Kidney tubule cell (primary cell): Measurements from ENCODE around the gene C2CD2.
A peak's percentile ranks its signal among the peaks of the same experiment; 100 is the strongest.

Source experiments
- DNase-seq: peaks from one replicate; pipeline ENCODE4 v3.0.0-alpha.2; 2018; ENCODE audit warnings: low spot score

C2CD2 gene

DNA sequence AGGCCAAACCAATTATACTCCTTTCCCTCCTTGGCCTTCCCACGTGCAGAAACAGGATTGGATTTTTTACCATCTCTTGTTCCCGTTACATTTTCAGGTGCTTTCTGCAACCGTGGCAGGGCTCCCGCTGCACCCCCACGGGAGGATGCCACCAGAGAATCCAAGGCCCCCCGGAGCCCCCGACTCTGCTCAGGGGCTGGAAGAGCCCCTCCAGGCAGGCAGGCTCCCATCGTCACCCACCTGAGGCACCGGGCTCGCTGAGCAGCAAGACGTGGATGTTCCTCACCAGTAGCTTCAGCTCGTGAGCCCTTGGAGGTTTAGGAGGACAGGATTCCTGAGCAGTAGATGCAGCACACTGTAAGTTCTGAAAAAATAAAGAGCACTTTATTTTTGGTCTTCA is 39.5 kb downstream of the C2CD2 start:
- DNase-seq: no peak

GRCh38 chr21:41913230-41913629 is 40.6 kb downstream of the C2CD2 start:
- DNase-seq: no peak

DNA sequence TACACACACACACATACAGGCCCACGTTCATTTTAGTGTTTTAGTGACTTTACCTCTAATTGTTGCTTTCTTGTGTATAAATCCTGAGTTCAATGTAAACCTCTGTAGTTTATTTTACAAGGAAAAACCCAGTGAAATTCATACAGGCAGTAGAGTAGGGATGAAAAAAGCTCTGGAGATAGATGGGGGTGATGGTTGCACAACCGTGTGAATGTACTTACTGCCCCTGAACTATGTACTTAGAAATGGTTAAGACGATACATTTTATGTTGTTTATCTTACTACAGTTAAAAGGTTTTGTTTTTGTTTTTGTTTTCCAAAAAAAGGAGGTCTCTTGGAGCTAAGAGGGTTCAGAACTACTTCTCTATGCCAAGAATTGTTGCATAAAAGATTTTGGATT is 45.0 kb downstream of the C2CD2 start:
- DNase-seq: no peak

DNA sequence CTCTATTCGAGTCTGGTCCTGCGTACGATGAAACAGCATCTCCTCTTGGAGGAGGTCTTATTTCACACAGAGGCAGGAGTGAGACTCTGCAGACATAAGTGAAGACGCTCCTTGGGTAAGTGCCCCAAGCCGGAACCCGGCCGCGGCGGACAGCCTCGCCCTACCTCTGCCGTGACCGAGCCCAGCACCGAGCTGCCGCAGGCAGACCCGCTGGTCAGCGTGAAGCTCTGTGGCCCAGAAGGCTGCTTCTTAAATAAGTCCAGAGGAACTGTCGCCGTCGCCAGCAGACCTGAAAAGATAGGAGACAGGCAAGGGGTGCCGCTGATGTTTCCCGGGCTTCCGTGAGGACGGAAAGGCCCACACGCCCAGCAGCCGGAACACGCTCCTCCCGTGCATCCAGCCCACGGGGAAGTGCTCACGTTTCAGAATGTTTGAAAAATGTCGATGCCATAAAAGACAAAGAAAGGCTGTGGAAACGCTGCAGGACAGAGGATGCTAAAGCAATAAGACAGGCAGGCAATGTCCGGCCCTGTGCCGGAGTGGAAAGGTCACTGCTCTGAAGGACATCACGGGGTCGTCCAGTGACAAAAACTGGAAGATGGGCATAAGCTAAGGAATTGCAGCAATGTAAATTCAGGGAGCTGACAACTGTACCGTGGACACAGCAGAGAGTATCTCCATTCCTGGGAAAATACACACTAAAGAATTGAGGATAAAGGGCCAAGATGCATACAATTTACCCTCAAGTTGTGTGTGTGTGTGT is 46.1 kb downstream of the C2CD2 start:
- DNase-seq: no peak

- no peak for DNase-seq
These were observed 47.0 kb downstream of the C2CD2 start for GRCh38 chr21:41906770-41907169.

DNA sequence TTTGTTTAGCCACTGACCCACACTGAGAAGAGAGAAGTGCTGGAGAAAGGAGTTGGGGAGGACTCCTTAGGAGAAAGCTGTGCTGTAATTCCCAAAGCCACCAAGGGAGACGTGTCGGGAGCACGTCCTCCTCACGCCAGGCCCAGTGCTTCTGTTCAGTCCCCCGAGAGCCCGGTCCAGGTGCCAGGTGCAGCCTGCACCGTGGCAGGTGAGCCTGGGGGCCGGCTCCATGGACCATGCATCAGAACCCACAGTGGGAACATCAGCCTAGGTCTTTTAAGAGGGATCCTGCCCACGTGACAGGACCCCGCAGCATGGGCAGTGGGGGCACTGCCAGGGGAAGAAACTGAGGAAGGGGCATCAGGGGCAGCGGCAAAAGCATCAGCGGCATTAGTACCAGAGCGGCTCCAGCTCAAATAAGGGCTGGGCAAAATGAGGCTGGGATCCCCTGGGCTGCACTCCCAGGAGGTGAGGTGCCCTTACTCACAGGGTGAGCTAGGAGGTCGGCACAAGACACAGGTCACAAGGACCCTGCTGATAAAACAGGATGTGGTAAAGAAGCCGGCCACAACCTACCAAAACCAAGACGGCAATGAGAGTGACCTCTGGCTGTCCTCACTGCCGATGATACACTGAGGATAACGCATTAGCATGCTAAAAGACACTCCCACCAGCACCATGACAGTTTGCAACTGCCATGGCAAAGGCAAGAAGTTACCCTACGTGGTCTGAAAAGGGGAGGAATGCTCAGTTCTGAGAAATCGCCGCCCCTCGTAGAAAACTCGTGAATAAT is 50.1 kb downstream of the C2CD2 start:
- DNase-seq: no peak

DNA sequence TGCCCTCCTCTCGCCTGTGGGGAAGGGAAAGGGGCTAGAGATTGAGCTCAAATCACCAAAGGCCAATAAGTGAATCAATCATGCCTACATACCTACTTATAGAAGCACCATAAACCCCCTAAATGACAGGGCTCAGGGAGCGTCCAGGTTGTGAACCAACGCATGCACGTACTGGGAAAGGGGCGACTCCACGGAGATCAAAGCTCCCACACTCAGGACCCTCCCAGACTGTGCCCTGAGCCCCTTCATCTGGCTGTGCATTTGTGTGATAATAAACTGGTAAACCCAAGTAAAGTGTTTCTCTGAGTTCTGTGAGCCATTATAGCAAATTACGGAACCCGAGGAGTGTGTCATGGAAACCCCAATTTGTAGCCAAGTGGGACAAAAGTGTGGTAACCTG is 50.9 kb downstream of the C2CD2 start:
- no peak for DNase-seq

DNA sequence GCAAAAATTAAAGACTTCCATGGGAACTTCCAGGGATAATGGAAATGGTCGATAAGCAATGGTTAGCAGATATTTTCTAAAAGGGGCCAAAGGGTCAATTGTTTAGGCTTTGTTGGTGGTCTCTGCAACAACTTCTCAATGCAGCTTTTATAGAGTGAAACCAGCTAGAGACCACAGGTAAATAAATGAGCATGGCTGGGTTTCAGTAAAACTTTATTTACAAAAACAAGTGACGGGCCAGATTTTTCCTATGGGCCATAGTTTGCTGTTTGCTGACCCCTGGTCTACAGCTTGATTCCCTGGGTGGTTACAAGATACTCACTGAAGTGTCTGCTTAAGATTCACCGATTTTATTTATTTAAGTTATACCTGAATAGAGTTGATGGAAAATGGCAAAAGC is 52.0 kb downstream of the C2CD2 start:
- DNase-seq: no peak

GRCh38 chr21:41901099-41901498 is 52.7 kb downstream of the C2CD2 start:
- DNase-seq: no peak

- no peak for DNase-seq
These were observed 53.4 kb downstream of the C2CD2 start for GRCh38 chr21:41900401-41900800.

GRCh38 chr21:41899426-41900202 is 54.2 kb downstream of the C2CD2 start:
- DNase-seq: no peak

- no peak for DNase-seq
These were observed 54.8 kb downstream of the C2CD2 start for GRCh38 chr21:41898998-41899397.

DNA sequence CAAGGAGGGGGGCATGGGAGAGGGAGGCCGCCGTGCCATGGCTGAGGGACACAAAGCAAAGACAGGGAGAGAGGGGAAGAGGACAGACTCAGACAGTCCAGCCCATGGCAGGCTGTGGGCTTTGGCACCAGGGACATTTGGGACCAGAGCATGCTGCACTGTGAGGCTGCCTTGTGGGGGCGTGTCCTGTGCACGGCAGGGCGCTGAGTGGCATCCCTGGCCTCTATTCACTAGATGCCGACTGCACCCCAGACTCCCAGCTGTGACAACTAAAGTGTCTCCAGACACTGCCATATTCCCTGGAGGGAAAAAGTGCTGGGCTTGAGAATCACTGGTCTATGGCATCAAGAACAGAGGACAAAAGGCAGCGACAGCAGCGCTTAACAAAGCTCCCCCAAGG is 56.1 kb downstream of the C2CD2 start:
- no peak for DNase-seq

- no peak for DNase-seq
These were observed 56.7 kb downstream of the C2CD2 start for GRCh38 chr21:41897047-41897669.

DNA sequence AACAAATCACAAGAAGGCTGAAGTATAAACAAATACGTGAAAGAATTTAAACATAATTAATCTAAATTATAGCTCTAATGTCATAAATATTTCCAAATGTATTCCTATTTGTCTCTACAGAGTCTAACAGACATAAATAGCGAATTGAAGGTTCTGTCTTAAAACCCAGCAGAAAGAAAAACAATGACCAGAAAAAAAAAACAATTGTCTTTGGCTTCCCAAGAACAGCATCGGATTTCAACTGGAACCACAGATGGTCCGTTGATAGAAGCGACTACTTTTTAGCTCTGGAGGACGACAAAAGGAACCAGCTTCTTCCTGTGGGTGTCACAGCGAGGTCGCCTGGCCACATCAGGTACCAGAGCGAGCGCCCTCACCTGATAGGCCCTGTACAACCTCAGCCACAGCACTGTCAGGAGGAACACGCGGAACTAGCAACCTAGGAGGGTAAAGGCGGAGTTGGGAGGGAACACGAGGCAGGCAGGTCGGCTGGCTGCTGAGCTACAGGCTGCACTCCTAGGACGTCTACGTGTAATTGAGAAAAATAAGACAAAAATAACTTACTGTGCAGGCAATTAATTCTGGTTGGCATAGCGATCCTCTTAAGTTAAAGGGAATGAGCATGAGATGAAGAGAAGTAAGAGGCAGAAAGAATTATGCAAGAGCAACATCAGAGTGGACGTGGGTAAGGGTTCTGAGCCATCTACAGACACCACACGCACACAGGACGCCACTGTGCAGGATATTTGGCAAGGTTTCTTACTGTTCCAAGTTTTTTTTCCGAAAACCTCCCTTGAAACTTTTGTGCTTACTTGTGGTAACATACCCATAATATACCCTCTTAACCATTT is 58.0 kb downstream of the C2CD2 start:
- DNase-seq: no peak

DNA sequence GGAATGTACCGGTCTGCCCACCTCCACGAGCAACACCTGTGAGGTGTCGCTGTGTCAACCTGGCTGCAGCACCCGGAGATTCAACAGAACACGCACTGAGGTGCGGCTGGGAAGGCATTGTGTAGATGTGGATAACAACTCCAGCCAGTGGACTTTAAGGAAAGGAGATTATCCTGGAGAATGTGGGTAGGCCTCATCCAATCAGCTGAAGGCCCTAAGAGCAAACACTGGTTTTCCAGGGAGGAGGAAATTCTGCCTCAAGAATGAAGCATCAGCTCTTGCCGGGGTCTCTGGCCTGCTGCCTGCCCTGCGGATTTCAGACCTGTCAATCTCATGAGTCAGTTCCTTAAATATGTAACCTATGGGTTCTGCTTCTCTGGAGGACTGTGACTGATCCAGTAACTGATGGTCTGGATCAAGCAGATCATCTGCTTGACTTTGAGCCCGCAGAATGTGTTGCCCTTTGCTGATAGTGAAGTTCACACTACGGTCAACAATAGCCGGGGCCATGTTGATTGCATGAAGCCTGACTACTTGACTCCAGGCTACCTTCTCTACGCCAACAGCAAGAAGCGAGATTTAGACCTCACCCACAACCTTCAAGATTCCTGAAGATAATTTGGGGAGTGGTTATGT is 58.8 kb downstream of the C2CD2 start:
- DNase-seq: peak; percentile 73

- no peak for DNase-seq
These were observed 59.3 kb downstream of the C2CD2 start for GRCh38 chr21:41894511-41894910.

DNA sequence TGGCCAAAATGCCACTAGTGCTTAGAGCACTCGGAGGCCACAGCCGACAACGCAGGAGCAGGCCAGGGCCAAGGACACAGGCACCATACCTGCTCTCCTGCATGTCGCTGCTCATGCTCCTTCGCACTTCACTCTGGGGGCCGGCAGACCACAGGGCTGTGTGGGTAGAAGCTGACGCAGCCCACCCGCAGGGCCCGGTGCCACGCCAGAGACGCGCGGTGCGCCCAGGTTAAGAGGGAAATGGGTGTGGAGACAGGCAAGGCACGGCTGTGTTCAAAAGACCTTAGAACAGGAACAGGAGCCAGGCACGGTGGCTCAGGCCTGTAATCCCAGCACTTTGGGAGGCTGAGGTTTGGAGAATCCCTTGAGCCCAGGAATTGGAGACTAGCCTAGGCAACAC is 61.1 kb downstream of the C2CD2 start:
- DNase-seq: no peak

- peak; percentile 4 for DNase-seq
These were observed 62.7 kb downstream of the C2CD2 start for GRCh38 chr21:41891132-41891531.

GRCh38 chr21:41890355-41890754 is 63.5 kb downstream of the C2CD2 start:
- DNase-seq: no peak
